Central memory CD8-positive, alpha-beta T cell (primary cell): ENCODE measurements around the gene WIPF3.

ENCODE experiments used
- ATAC-seq: fragments of 150-1000 bp; cut with Tn5 transposase; replicated peaks from 2 replicates; pipeline ENCODE4 v1.10.0; 2022; ENCODE audit warnings: mild to moderate bottlenecking, moderate FRiP score, moderate number of reproducible peaks; ENCODE audit not compliant: poor library complexity, severe bottlenecking; ENCODE audit errors: extremely low read depth
- DNase-seq, 2 donors: peaks; one replicate each; pipeline ENCODE4 v3.0.0; 2021; ENCODE audit warnings: low spot score in 2 of 2
- H3K27ac Mint-ChIP-seq: one replicate; pipeline ENCODE4 v1.8.0; 2022; ENCODE audit warnings: low read depth, mild to moderate bottlenecking, moderate library complexity, mixed read lengths
- H3K27me3 Mint-ChIP-seq: one replicate; pipeline ENCODE4 v1.8.0; 2022; ENCODE audit warnings: mixed read lengths
- H3K36me3 Mint-ChIP-seq: one replicate; pipeline ENCODE4 v1.8.0; 2022; ENCODE audit warnings: mild to moderate bottlenecking, moderate library complexity, mixed read lengths; ENCODE audit not compliant: insufficient read depth
- H3K4me1 Mint-ChIP-seq: one replicate; pipeline ENCODE4 v1.8.0; 2022; ENCODE audit warnings: mixed read lengths
- H3K4me3 Mint-ChIP-seq: one replicate; pipeline ENCODE4 v1.8.0; 2022; ENCODE audit warnings: mild to moderate bottlenecking, moderate library complexity, mixed read lengths
- H3K9me3 Mint-ChIP-seq: one replicate; pipeline ENCODE4 v1.8.0; 2022; ENCODE audit warnings: mixed read lengths

WIPF3 gene

GRCh38 chr7:29891766-29892165 is 85.5 kb downstream of the WIPF3 start:
- H3K9me3 Mint-ChIP-seq = no peaks in the 10 kb centered on the region
- H3K27ac Mint-ChIP-seq = no peak overlapping the region
- H3K4me3 Mint-ChIP-seq = no peak overlapping the region
- DNase-seq = no peak
- H3K36me3 Mint-ChIP-seq = no peaks in the 10 kb centered on the region
- H3K27me3 Mint-ChIP-seq = peaks cover 20% of the 10 kb centered on the region
- ATAC-seq = no peak
- no peaks in the 10 kb centered on the region for H3K4me1 Mint-ChIP-seq

- no peaks in the 10 kb centered on the region for H3K36me3 Mint-ChIP-seq
- no peak overlapping the region for H3K27ac Mint-ChIP-seq
- ATAC-seq = no peak
- peaks cover 24% of the 10 kb centered on the region for H3K27me3 Mint-ChIP-seq
- DNase-seq = no peak
- H3K9me3 Mint-ChIP-seq = no peaks in the 10 kb centered on the region
- no peaks in the 10 kb centered on the region for H3K4me1 Mint-ChIP-seq
- no peak overlapping the region for H3K4me3 Mint-ChIP-seq
Measured at GRCh38 chr7:29892231-29892630, 85.9 kb downstream of the WIPF3 start.

DNA sequence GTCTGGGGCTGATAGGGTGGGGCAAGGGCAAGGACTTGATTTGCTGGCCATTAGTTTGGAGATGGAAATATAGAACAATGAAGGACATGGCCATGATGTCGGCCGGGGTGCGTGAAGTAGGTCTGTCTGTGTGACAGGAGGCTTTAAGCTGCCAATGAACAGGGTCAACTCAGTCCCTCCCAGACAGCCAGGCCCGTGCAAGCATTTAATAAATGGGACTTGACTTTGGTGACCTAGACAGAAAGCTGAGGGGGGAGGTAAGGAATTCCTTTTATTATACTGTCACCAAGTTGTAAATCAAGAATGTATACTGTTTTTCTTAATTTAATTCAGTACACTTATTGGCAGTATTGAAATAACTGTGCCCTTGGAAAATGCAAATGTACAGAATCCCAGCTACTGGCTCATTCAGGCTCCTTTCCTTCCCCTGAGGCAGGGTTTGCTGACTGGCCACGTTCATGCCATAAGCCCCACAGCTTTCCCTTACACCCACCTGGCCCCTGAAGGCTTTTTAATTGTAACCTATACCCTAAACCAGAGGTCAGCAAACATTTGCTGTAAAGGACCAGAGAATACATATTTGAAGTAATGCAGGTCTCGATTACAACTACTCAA is 87.2 kb downstream of the WIPF3 start:
- no peak overlapping the region for H3K4me3 Mint-ChIP-seq
- DNase-seq = no peak
- no peaks in the 10 kb centered on the region for H3K36me3 Mint-ChIP-seq
- H3K27me3 Mint-ChIP-seq = peaks cover 36% of the 10 kb centered on the region
- no peak overlapping the region for H3K27ac Mint-ChIP-seq
- peaks cover 6% of the 10 kb centered on the region for H3K9me3 Mint-ChIP-seq
- no peak for ATAC-seq
- H3K4me1 Mint-ChIP-seq = no peaks in the 10 kb centered on the region

- no peak for DNase-seq
- Mint-ChIP-seq H3K4me3 (no peak overlapping the region), H3K9me3 (peaks cover 7% of the 10 kb centered on the region), H3K27ac (no peak overlapping the region), H3K27me3 (peaks cover 44% of the 10 kb centered on the region), H3K36me3 (no peaks in the 10 kb centered on the region), H3K4me1 (no peaks in the 10 kb centered on the region)
- ATAC-seq = no peak
Measured at GRCh38 chr7:29894256-29894655, 87.9 kb downstream of the WIPF3 start.

GRCh38 chr7:29895559-29895958 is 89.3 kb downstream of the WIPF3 start:
- H3K27ac Mint-ChIP-seq = no peak overlapping the region
- no peaks in the 10 kb centered on the region for H3K36me3 Mint-ChIP-seq
- DNase-seq (no peak), ATAC-seq (no peak)
- no peaks in the 10 kb centered on the region for H3K4me1 Mint-ChIP-seq
- no peak overlapping the region for H3K4me3 Mint-ChIP-seq
- peaks cover 42% of the 10 kb centered on the region for H3K27me3 Mint-ChIP-seq
- H3K9me3 Mint-ChIP-seq = peaks cover 7% of the 10 kb centered on the region

DNA sequence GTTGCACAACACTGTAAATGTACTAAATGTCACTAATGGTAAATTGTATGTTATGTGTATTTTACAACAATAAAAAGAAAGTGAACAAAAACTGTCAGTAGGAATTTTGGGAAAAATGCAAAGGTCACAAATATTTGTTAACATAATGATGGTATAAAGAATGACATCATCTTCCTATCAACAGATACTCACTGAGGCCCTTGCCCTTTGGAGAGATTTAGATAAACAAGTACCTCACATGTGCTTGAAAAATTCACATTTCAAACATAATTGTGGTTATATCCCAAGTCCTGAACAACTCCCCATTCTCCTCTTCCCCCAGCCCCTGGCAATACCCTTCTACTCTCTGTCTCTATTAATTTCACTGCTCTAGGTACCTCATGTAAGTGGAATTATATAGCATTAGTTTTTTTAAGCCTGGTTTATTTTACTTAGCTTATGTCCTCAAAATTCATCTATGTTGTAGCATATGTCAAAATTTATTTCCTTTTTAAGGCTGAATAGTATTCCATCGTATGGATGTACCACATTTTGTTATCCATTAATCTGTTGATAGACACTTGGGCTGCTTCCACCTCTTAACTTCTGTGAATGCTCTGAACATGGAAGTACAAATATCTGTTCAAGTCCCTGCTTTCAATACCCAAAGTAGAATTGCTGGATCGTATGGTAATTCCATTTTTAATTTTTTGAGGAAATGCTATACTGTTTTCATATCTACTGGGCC is 90.5 kb downstream of the WIPF3 start:
- no peak for ATAC-seq
- H3K36me3 Mint-ChIP-seq = no peaks in the 10 kb centered on the region
- H3K27ac Mint-ChIP-seq = no peak overlapping the region
- H3K9me3 Mint-ChIP-seq = peaks cover 7% of the 10 kb centered on the region
- H3K27me3 Mint-ChIP-seq = peaks cover 49% of the 10 kb centered on the region
- H3K4me3 Mint-ChIP-seq = no peak overlapping the region
- H3K4me1 Mint-ChIP-seq = no peaks in the 10 kb centered on the region
- DNase-seq = no peak

- no peak for ATAC-seq
Measured at GRCh38 chr7:29898301-29898700, 92.0 kb downstream of the WIPF3 start.

DNA sequence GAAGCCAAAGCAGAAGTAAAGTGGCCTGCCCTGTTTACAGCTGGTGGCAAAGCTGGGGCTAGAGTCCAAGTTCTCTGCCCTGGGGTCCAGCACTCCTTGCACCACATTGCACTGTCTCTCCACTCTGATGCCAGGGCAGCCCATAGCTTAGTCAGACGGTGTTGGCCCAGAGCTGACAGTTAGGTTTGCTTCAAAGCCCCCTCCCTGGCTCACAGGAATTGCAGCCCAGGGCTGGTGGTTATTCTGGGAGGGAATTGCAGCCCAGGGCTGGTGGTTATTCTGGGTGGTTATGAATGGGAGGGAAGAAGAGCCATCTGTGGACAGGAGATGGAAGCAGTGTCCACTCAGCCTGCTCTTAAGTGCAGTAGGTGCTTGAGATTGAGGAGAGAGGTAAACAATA is 94.4 kb downstream of the WIPF3 start:
- ATAC-seq = no peak
- H3K9me3 Mint-ChIP-seq = peaks cover 15% of the 10 kb centered on the region
- peaks cover 74% of the 10 kb centered on the region for H3K27me3 Mint-ChIP-seq
- DNase-seq = no peak
- H3K36me3 Mint-ChIP-seq = no peaks in the 10 kb centered on the region
- H3K4me3 Mint-ChIP-seq = no peak overlapping the region
- no peaks in the 10 kb centered on the region for H3K4me1 Mint-ChIP-seq
- H3K27ac Mint-ChIP-seq = no peak overlapping the region

More at GRCh38 chr7:29898301-29898700, 92.0 kb downstream of the WIPF3 start:
- H3K36me3 Mint-ChIP-seq = no peaks in the 10 kb centered on the region
- no peak for DNase-seq
- H3K27ac Mint-ChIP-seq = no peak overlapping the region
- no peaks in the 10 kb centered on the region for H3K4me1 Mint-ChIP-seq
- H3K27me3 Mint-ChIP-seq = peaks cover 60% of the 10 kb centered on the region
- H3K4me3 Mint-ChIP-seq = no peak overlapping the region
- peaks cover 7% of the 10 kb centered on the region for H3K9me3 Mint-ChIP-seq

- no peaks in the 10 kb centered on the region for H3K4me1 Mint-ChIP-seq
- H3K9me3 Mint-ChIP-seq = peaks cover 24% of the 10 kb centered on the region
- peaks cover 66% of the 10 kb centered on the region for H3K27me3 Mint-ChIP-seq
- DNase-seq (no peak), ATAC-seq (no peak)
- H3K36me3 Mint-ChIP-seq = no peaks in the 10 kb centered on the region
- H3K4me3 Mint-ChIP-seq = no peak overlapping the region
- no peak overlapping the region for H3K27ac Mint-ChIP-seq
Measured at GRCh38 chr7:29906200-29907022, 100.1 kb downstream of the WIPF3 start.

- H3K4me1 Mint-ChIP-seq = no peaks in the 10 kb centered on the region
- H3K9me3 Mint-ChIP-seq = no peaks in the 10 kb centered on the region
- H3K36me3 Mint-ChIP-seq = no peaks in the 10 kb centered on the region
- peaks cover 74% of the 10 kb centered on the region for H3K27me3 Mint-ChIP-seq
- DNase-seq (no peak), ATAC-seq (no peak)
- no peak overlapping the region for H3K4me3 Mint-ChIP-seq
- H3K27ac Mint-ChIP-seq = no peak overlapping the region
Measured at GRCh38 chr7:29914180-29914579, 107.9 kb downstream of the WIPF3 start.

DNA sequence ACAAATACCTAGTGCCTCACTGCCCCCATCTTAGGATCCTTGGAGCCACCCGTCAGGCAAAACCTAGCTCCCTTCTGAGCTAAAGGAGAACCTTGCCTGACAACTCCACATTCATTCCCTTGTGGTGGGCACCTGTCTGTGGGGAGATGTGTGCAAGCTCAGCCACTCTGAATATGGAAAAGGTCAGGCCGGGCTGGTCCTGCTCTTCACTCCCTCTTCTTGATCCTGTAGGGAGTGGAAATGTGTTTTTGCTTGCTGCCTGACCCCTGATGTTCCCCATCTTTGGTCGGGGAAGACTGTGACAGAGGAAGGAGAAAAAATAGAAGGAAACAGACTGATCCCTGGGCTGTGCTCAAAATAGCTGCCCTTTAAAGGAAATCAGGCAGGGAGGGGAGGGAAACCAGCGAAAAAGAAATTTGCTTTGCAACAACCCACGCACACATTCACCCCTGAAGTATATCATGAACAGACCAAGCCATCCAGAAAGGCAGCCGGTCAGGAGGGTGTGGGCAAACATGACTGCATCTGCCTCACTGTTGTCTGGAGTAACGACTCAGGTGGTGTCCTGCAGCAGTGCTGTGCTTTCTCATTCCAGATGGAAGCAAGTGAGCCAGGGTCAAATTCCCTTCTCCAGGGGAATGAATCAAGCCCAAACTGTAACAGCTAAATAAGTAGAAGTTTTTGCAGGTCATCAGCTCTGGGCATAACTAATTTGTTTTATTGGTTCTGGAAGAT is 109.3 kb downstream of the WIPF3 start:
- Mint-ChIP-seq H3K9me3 (no peaks in the 10 kb centered on the region), H3K4me1 (no peaks in the 10 kb centered on the region), H3K4me3 (no peak overlapping the region), H3K27ac (no peak overlapping the region), H3K27me3 (peaks cover 74% of the 10 kb centered on the region), H3K36me3 (no peaks in the 10 kb centered on the region)
- DNase-seq (no peak), ATAC-seq (no peak)

DNA sequence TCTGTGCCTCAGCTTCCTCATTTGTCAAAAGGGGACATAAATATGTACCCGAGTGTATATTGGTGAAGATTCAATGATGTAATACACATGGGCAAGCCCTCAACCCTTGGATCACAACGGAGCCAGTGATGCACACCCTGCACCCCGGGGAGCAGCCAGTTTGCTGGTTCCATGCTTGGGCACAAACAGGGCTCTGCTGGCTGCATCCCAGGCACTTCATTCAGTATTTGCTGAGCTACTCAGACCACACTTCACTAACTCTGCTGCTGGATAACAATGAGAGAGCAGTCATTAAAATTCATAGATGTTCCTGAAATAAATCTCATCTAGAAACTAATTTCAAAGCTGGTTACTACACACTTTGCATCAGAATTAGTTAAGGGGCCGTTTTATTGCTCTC is 111.3 kb downstream of the WIPF3 start:
- no peak overlapping the region for H3K4me3 Mint-ChIP-seq

More for the DNA sequence above, 111.3 kb downstream of the WIPF3 start:
- no peaks in the 10 kb centered on the region for H3K36me3 Mint-ChIP-seq
- no peak overlapping the region for H3K27ac Mint-ChIP-seq
- no peak for ATAC-seq
- no peak for DNase-seq
- no peaks in the 10 kb centered on the region for H3K4me1 Mint-ChIP-seq
- peaks cover 59% of the 10 kb centered on the region for H3K27me3 Mint-ChIP-seq
- no peaks in the 10 kb centered on the region for H3K9me3 Mint-ChIP-seq
